Transverse colon (tissue), 3 donors: Measurements from ENCODE around the gene HINT3.

Source experiments
- CTCF ChIP-seq, 5 experiments: fragments of 200-600 bp in 3 of 5; fragments of 450-650 bp in 2 of 5; sonication (generic) in 3 of 5; IDR thresholded peaks; 1 replicate in 2 of 5; 2 replicates in 3 of 5; pipeline ENCODE4 v1.5.1; 2016 to 2017; ENCODE audit warnings: antibody characterized with exemption in 5 of 5, inconsistent platforms in 3 of 5, mild to moderate bottlenecking in 2 of 5, moderate library complexity in 1 of 5
- EP300 ChIP-seq: sonication (generic); formaldehyde crosslinking; IDR thresholded peaks from one replicate; pipeline ENCODE4 v1.6.1; 2017; ENCODE audit warnings: antibody characterized with exemption, low read depth

GRCh38 chr6:125926711-125927110, 29.9 kb upstream of the HINT3 start:
- TF ChIP-seq CTCF (IDR thresholded peaks at IDR 0.05) (no peak), EP300 (no peak)
